Natural killer cell (primary cell): ENCODE results near the gene RPL15. TPM values are rescaled to one million over a fixed set of nuclear protein-coding genes. Genes with fewer than 3 reads are reported as not detected.

Source experiments
- ATAC-seq, 3 donors: fragments of 150-1000 bp in 2 of 3; fragments of 200-7000 bp in 1 of 3; cut with Tn5 transposase; 1 replicate in 1 of 3; 2 replicates in 2 of 3; pipeline ENCODE4 v1.10.0; 2021; ENCODE audit warnings: mild to moderate bottlenecking in 2 of 3, moderate library complexity in 2 of 3
- DNase-seq, 2 donors: peaks; one replicate each; pipeline versions ENCODE4 v3.0.0 to v3.0.0-alpha.2; 2013 to 2021; ENCODE audit warnings: mixed read lengths in 1 of 2
- H3K27ac ChIP-seq: one replicate; pipeline ENCODE4 v1.5.1; 2013; ENCODE audit warnings: mild to moderate bottlenecking, low read length
- H3K27me3 ChIP-seq: one replicate; pipeline ENCODE4 v1.6.1; 2013; ENCODE audit warnings: low read length; ENCODE audit not compliant: control insufficient read depth, insufficient read depth
- H3K36me3 ChIP-seq: one replicate; pipeline ENCODE4 v1.6.1; 2013; ENCODE audit warnings: low read length; ENCODE audit not compliant: control insufficient read depth, insufficient read depth
- H3K4me1 ChIP-seq: one replicate; pipeline ENCODE4 v1.6.1; 2013; ENCODE audit warnings: low read length; ENCODE audit not compliant: control insufficient read depth, insufficient read depth
- H3K4me3 ChIP-seq: one replicate; pipeline ENCODE4 v1.5.1; 2013; ENCODE audit warnings: low read length
- H3K9me3 ChIP-seq: one replicate; pipeline ENCODE4 v1.6.1; 2013; ENCODE audit warnings: low read length; ENCODE audit not compliant: control insufficient read depth, insufficient read depth
- H3K27ac Mint-ChIP-seq, 2 donors: one replicate each; pipeline ENCODE4 v1.8.0; 2022; ENCODE audit warnings: mild to moderate bottlenecking in 2 of 2, mixed read lengths in 2 of 2, moderate library complexity in 1 of 2
- H3K27me3 Mint-ChIP-seq, 2 donors: one replicate each; pipeline ENCODE4 v1.8.0; 2022; ENCODE audit warnings: low read depth in 2 of 2, mixed read lengths in 2 of 2
- H3K36me3 Mint-ChIP-seq: one replicate; pipeline ENCODE4 v1.8.0; 2022; ENCODE audit warnings: mixed read lengths
- H3K4me1 Mint-ChIP-seq, 2 donors: one replicate each; pipeline ENCODE4 v1.8.0; 2022; ENCODE audit warnings: mixed read lengths in 2 of 2
- H3K4me3 Mint-ChIP-seq: one replicate; pipeline ENCODE4 v1.8.0; 2022; ENCODE audit warnings: mild to moderate bottlenecking, moderate library complexity, mixed read lengths
- H3K9me3 Mint-ChIP-seq, 2 donors: one replicate each; pipeline ENCODE4 v1.8.0; 2022; ENCODE audit warnings: mixed read lengths in 2 of 2
- WGBS: methylation state at CpG from one replicate; pipeline ENCODE4 v1.1.7; 2013; ENCODE audit warnings: missing lambda C conversion rate; ENCODE audit not compliant: insufficient coverage; 5-methylcytosine and 5-hydroxymethylcytosine counted together
- intact Hi-C: fragments of 100-400 bp; cut with micrococcal nuclease; formaldehyde crosslinking; loops from one replicate; pipeline ENCODE4 v1.14.2; 2022
- total RNA-seq, 4 donors: library from RNA; stranded (reverse); fragments of 120-200 nt in 1 of 4; gene quantifications; one replicate each; pipeline versions ENCODE4 v1.2.3 to v1.2.4, GENCODE V29; 2013 to 2022
- TF ChIP-seq, protein P1 (sequence below): fragments of 200-600 bp; IDR thresholded peaks from one replicate; pipeline ENCODE4 v1.8.0; 2022; ENCODE audit warnings: antibody characterized with exemption

The RPL15 gene
- total RNA-seq, 3 donors from 2014 or later (not counting 1 experiment from before 2014, with no cell fraction given), result 1,116 to 1,338 (median 1,291) TPM

DNA sequence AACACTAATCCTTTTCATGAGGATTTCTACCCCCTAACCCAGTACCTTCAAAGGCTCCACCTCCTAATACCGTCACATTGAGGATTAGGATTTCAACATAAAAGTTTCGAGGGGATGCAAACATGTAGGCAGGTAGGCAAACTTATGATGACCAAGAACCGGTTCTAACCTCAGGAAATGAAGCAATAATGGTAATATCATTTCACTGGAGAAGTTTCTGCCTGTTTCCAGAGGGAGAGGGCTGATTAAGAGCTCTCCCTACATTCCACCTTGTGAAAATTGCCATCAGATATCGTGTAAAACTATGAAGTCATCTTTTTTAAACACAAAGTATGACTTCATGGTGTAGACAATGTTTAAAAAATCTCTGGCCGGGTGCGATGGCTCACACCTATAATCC, 31.7 kb upstream of the RPL15 start:
- intact Hi-C loops, result no loop called here
- H3K36me3 ChIP-seq, result peaks cover 3% of the 10 kb centered on the region
- Mint-ChIP-seq H3K4me1 (peaks cover 21 to 23% of the 10 kb centered on the region in 2 donors), H3K36me3 (no peaks in the 10 kb centered on the region), H3K27me3 (no peaks in the 10 kb centered on the region), H3K27ac (no peak overlapping the region), H3K9me3 (no peaks in the 10 kb centered on the region), H3K4me3 (no peak overlapping the region)
- ATAC-seq, result no peak
- WGBS, result 83% methylated on average over 6 of the region's 6 CpGs
- H3K27ac ChIP-seq, result no peak overlapping the region
- no peak overlapping the region for H3K4me3 ChIP-seq
- H3K27me3 ChIP-seq, result no peaks in the 10 kb centered on the region
- TF ChIP-seq, protein P1, sequence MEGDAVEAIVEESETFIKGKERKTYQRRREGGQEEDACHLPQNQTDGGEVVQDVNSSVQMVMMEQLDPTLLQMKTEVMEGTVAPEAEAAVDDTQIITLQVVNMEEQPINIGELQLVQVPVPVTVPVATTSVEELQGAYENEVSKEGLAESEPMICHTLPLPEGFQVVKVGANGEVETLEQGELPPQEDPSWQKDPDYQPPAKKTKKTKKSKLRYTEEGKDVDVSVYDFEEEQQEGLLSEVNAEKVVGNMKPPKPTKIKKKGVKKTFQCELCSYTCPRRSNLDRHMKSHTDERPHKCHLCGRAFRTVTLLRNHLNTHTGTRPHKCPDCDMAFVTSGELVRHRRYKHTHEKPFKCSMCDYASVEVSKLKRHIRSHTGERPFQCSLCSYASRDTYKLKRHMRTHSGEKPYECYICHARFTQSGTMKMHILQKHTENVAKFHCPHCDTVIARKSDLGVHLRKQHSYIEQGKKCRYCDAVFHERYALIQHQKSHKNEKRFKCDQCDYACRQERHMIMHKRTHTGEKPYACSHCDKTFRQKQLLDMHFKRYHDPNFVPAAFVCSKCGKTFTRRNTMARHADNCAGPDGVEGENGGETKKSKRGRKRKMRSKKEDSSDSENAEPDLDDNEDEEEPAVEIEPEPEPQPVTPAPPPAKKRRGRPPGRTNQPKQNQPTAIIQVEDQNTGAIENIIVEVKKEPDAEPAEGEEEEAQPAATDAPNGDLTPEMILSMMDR, result no peak
- no peaks in the 10 kb centered on the region for H3K9me3 ChIP-seq
- DNase-seq, result no peak
- H3K4me1 ChIP-seq, result no peaks in the 10 kb centered on the region

DNA sequence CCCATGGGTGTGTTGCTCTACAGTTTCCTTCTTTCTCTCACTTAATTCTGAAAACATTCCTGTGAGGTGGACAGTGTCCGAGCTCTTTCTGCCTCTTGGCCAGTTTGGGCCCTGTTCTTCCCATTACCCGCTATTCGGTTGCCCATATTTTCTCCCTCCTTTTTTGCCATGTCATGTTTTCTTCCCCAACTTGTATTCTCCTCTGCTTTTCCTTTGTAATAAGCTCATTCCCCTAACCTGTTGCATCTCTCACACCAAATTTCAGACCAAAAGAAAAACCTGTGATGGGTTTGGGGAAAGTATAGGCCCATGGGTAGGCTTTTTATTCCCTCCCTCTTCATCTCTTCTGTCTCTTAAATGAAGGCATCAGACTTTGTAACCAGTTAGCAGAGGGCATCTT, 30.6 kb upstream of the RPL15 start:
- ATAC-seq, result no peak
- Histone ChIP-seq H3K36me3 (peaks cover 3% of the 10 kb centered on the region), H3K27me3 (no peaks in the 10 kb centered on the region), H3K9me3 (no peaks in the 10 kb centered on the region), H3K4me3 (no peak overlapping the region), H3K27ac (no peak overlapping the region), H3K4me1 (no peaks in the 10 kb centered on the region)
- Mint-ChIP-seq H3K4me1 (peaks cover 10 to 14% of the 10 kb centered on the region in 2 donors), H3K27ac (peak overlapping the region in 1 of 2 donors; percentile 5), H3K36me3 (peaks cover under 1% of the 10 kb centered on the region), H3K9me3 (no peaks in the 10 kb centered on the region), H3K4me3 (no peak overlapping the region), H3K27me3 (no peaks in the 10 kb centered on the region)
- TF ChIP-seq, protein P1, result no peak
- WGBS, result 98% methylated on average over 3 of the region's 3 CpGs
- intact Hi-C loops, result no loop called here
- no peak for DNase-seq

DNA sequence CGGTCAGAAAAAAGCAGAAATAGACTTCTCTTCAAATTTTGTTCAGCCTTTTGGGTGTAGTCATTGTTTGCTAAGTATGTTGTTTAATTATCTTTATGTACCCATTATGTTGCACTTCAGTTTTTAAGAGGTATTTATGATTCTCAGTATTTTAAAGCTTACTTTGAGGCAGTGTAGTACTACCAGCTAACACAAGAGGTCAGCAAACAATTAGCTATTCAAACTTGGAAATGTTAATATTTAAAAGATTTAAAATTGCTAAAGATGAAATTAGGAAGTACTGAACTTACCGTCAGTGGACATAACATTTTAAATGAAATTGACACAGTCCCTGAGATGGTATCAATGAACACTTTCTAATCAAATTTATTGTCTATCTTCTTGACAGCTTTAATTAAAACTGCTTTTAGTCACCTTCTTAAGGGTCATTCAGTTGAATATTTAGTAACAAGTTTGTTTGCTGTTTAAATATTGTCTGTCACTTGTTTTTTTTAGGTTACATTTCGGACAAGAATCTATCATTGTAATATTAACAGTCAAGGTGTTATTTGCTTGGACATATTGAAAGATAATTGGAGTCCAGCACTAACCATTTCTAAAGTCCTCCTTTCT, 28.2 kb upstream of the RPL15 start:
- Histone ChIP-seq H3K4me3 (no peak overlapping the region), H3K9me3 (no peaks in the 10 kb centered on the region), H3K27me3 (no peaks in the 10 kb centered on the region), H3K27ac (no peak overlapping the region), H3K4me1 (no peaks in the 10 kb centered on the region), H3K36me3 (peaks cover 6% of the 10 kb centered on the region)
- Mint-ChIP-seq H3K4me1 (peaks cover 0 to 4% of the 10 kb centered on the region in 2 donors), H3K4me3 (no peak overlapping the region), H3K27ac (no peak overlapping the region), H3K9me3 (no peaks in the 10 kb centered on the region), H3K27me3 (no peaks in the 10 kb centered on the region), H3K36me3 (peaks cover 6% of the 10 kb centered on the region)
- ATAC-seq (peak in 2 of 3 donors; percentile 61 to 64), DNase-seq (peak in 1 of 2 donors; percentile 70)
- TF ChIP-seq, protein P1, result peak; percentile 87
- WGBS, result 94% methylated on average over 2 of the region's 3 CpGs
- intact Hi-C loops, result loop anchor here (1.0 kb wide), 1 partner anchor 350 kb away; no protein-coding TSS in a partner anchor

DNA sequence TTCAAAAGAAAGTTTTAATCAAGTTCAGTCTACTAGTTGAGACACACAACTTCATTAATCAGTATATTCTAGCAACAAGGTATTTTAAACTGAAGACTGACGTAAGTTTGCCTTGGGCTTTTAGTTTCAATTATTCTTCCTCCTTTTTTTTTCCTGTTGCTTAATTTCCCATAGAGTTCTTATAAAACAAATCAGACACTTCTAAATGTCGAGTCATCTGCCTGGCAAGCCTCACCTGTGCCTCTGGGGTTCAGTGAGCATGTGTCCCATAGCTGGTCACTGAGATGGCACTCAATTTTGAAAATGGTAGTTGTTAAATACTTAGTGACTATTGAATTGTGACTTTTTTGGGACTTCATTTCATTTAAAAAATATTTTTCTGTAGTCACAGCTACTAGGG, 27.5 kb upstream of the RPL15 start:
- no peak overlapping the region for H3K27ac ChIP-seq
- intact Hi-C loops, result no loop called here
- H3K36me3 ChIP-seq, result peaks cover 6% of the 10 kb centered on the region
- ATAC-seq (no peak), DNase-seq (no peak)
- no peaks in the 10 kb centered on the region for H3K27me3 ChIP-seq
- Mint-ChIP-seq H3K4me3 (no peak overlapping the region), H3K9me3 (no peaks in the 10 kb centered on the region), H3K4me1 (peaks cover 2 to 4% of the 10 kb centered on the region in 2 donors), H3K27ac (no peak overlapping the region), H3K27me3 (no peaks in the 10 kb centered on the region), H3K36me3 (peaks cover 6% of the 10 kb centered on the region)
- H3K4me3 ChIP-seq, result no peak overlapping the region
- H3K9me3 ChIP-seq, result no peaks in the 10 kb centered on the region
- WGBS, result 85% methylated on average over 2 of the region's 2 CpGs
- H3K4me1 ChIP-seq, result no peaks in the 10 kb centered on the region
- TF ChIP-seq, protein P1, result no peak
